HG03095 (cell line): ENCODE data around the gene PSMB10.
"Not testable (repeated sequence)": the region's sequence is repeated elsewhere in the genome, so short reads cannot be mapped to it uniquely, and the experiment has no call there.

Experiments used
- ATAC-seq: cut with Tn5 transposase; IDR thresholded peaks from one replicate; pipeline ENCODE4 v1.9.1; 2021; ENCODE audit warnings: moderate library complexity; ENCODE audit not compliant: unreplicated experiment

PSMB10 gene

DNA sequence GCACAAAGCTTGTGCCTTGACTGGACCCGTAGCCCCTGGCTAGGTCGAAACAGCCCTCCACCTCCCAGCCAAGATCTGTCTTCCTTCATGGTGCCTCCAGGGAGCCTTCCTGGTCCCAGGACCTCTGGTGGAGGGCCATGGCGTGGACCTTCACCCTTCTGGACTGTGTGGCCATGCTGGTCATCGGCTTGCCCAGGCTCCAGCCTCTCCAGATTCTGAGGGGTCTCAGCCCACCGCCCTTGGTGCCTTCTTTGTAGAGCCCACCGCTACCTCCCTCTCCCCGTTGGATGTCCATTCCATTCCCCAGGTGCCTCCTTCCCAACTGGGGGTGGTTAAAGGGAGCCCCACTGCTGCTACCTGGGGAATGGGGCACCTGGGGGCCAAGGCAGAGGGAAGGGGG lies 8.5 kb downstream of the PSMB10 start:
- no peak for ATAC-seq

DNA sequence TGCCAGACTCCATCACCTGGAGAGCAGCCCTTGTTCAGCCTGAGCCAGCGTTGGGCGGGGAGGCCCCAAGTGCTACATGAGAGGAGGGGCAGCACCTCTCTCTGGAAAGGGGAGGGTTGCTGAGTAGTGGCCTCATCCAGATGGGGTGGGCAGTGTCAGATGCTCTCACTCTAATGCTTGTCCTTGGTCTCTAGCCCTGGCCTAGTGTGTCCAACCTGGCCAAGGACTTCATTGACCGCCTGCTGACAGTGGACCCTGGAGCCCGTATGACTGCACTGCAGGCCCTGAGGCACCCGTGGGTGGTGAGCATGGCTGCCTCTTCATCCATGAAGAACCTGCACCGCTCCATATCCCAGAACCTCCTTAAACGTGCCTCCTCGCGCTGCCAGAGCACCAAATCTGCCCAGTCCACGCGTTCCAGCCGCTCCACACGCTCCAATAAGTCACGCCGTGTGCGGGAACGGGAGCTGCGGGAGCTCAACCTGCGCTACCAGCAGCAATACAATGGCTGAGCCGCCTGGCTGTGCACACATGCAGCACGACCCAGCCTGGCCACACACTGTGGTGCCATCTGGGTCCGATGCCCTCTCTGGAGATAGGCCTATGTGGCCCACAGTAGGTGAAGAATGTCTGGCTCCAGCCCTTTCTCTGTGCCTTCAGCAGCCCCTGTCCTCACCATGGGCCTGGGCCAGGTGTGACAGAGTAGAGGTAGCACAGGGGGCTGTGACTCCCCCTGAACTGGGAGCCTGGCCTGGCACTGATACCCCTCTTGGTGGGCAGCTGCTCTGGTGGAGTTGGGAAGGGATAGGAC lies 9.3 kb downstream of the PSMB10 start:
- ATAC-seq: no peak

DNA sequence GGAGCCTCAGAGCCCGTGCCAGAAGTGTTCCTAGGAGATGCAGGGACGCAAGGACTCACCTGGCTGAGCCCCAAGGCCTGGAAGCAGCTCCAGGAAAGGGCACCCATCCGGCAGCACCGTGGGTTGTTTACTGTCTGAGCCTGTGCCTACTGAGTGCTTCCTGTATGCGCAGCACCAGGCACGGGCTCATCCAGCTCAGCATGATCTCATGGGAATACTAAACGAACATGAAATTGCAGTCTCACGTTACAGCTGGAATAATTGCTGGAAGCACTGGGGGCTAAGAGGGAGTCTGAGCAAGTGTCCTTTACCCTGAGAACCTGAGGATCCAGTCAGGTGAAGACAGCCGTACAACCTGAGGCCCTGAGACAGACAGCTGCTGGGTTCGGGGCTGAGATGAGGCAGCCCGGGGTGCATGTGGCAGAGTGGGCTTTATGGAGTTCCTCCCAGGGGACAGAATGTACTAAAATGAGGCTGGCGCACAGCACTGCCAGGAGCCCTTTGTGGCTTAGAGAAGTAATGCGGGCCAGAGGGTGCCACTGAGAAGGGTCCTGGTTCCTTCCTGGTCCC lies 10.4 kb downstream of the PSMB10 start:
- ATAC-seq: no peak

DNA sequence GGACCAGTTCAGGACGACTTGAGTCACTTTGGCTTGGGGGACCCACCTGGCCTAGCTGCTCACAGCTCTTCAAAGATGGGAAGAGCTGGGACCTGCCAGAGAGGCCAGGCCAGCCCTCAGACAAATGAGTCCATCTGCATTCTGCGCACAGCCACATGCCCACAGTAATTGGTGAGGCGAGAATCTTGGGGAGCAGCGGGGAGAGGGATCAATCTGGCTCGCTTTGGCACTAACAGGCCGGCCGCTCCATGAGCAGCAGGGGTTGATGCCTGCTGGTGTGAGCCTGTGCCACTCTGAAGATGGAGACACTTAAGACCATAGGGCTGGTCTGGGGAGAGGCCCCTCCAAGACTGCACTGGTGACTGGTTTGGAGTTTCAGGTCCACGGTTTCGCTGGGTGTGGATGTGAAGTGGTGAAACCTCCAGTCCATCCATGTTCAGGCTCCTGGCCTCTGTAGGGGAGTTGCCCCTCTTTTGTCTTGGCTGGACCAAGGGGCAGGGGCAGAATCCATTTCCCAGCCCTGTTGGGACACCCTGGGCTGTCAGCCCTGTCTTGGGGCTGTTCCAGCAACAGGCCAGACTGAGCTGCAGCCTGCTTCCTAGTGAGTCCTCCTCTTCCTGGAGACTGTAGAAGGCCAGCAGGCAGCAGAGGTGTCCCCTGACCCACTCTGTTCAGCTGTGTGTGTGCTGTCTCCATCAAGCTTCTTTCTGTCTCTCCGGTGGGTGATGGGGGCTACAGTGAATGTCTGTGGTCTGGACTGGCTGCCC lies 12.3 kb downstream of the PSMB10 start:
- no peak for ATAC-seq

DNA sequence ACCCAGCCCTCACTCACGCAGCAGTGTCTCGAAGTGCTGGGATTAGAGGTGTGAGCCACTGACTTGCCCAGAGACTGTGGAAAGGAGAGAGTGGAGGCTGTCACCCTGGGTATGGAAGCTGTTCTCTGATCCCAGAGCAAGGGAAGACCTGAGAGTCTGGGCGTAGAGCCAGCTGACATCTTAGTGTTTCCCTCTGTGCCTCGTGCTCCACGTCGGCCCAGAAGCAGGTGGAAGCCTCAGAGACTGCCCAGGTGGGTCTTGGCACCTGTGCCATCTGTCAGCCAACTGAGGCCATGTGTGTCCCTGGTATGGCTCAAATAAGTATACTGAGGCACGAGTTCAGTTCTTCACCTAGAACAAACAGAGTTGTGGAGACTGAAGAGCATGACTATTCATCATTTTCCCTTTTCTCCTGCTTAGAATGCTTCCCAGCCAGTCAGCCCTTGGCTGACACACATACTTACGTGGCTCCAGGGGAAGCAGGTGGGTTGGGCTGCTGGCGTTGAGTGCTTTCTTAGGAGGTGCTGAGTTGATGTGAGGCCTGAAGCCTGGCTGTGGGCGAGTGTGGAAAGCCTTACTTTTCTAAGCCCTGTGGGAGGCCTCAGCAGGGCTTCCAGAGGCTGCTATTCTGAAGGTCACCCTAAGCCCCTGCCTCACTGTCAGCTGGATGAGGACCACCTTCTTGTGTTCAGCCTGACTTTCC lies 13.1 kb downstream of the PSMB10 start:
- no peak for ATAC-seq

DNA sequence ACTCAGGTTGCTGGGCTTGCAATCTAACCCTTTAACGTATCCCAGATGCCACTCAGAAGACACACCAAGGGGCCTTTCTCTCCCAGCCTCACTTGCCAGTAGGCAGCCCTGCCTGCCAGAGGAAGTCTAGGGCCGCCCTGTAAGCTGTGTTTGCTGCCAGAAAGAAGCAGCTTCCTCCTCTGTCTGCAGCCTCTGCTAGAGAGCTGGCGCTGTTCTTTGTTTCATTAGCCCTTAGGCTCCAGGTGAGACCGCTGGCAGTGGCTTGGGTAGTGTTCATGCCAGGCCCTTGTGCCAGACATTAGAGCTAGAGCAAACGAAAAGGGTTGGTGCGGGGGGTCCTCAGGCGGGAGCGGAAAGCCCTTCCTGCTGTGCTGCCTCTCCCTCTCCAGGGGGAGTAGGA lies 13.9 kb downstream of the PSMB10 start:
- no peak for ATAC-seq

DNA sequence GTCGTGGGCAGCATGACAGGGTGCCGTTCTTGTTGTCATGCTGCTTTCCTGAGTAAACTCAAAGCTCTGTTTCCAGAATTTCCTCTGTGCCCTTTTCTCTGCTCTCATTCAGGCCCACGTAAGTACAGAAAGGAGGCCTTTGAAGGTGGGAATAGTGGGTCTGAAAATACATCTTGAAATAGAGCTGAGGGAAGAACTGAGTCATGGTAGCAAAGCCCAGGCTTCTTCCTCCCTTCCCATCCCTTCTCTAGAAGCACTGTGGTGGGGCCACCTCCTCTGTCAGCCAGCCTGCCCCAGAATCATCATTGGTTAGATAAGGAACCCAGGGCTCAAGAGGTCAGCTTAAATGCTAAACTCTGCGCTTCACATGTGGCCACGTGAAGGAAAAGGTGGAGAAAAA lies 14.4 kb downstream of the PSMB10 start:
- ATAC-seq: no peak

DNA sequence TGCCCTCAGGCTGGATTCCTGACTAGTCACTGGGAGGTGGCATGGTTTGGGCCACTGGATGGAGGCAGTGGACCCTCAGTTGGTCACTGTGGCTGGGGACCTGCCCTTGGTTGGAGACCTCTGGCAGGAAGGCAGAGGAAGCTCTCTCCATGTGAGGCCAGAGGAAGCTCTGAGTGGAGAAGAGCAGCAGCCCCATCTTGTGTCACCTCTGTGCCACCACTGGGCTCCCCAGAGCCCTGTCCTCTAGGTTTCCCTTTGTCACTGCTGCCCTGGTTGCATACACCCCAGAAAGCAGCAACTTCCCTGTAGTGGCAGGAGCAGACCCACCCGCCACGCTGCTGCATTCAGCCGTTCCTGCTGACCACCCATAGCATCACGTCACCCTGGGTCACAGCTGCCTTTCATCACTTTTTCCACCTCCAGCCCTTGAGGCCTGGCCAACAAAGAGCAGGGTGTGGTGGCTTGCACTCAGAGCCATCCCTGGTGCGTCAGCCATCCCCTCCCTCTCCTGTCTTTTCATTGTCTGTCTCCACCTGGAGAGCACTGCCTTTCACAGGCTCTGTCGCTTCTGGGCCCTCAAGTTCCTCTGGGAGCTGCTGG lies 16.9 kb downstream of the PSMB10 start:
- no peak for ATAC-seq

DNA sequence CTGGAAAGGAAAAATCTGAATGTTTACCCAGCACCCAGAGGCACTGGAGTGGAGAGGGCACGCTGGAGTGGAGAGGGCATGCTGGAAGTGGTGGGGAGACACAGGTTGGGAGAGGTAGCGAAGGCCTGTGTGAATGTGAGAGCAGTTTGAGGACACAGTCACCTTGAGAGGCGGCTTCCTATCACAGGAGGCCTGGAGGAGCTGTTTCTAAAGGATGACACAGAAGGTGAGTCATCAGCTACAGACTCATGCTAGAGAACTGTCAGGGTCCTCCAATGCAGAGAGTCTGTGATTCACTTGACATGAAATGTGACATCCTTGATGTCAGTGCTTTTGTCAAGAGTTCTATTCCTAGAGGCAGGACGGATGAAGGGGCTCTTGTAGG lies 18.8 kb downstream of the PSMB10 start:
- no peak for ATAC-seq

DNA sequence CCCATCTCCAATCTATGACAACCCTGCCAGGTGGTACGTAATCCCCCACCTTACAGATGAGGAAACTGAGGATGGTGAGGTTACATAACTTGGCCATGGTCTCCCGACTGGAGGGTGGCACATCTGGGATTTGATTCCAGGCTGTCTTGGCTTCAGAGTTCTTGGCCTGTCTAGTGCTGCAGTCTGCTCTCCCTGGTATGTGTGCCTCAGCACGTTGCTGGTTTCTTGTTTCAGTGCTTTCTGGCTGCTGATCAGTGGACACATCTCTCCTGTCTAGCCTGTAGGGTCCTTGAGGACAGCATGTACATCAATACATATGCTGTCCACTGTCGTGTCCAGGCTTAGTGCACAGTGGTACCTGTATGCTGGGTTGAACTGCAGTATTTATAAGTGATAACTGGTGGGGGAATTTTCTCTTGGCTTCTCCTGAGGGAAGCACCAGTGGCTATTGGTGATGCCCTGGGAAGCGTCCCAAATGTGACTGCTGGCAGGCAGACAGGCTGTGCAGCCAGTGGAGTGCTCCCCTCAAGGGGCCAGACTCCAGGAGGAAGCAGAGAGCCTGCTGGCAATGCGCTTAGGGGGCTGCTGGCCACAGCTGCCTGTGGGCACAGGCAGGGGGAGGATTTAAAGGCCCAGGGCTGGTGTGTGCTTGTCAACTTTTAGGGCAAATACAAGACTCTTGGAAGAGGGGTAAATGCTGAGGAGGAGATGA lies 19.4 kb downstream of the PSMB10 start:
- no peak for ATAC-seq

DNA sequence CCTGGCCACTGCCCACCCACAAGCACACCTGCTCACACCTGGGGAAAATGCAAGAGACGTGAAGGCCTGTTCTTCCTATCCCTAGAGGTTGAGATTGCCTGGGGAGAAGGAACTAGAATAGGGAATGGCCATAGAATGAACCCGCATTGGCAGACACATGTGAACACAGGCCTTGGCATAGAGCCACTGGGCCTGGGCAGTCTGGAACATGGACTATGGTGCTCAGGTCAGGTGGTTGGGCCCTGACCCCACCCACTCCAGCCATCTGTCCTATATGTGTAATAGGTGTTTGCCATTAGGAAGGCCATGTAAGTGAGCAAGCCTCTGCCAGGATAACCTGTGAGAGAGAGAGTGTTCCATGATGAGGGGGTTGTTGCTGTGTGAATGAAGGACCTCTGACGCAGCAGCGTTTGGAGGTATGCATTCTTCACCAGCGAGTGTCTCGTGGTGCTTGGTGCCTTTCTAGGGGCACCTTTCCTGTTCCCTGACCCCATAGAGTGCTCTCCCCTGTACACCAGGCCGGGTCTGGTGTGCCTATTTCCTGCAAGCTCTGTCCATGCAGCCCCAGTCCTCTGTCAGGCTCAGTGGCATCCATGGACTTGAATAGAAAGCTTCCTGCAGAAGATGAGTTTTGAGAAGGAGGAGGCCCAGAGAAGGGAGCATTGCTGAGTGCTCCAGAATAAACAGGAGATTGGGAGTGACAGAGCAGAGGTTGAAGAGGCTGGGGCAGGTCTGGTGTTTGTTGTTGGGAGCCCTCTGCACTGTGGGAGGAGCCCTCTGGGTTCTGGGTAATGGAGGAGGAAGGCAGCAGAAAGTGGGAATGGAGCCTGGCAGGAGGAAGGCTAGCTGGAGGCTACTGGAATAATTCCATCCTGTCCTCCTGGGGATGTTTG lies 20.6 kb downstream of the PSMB10 start:
- ATAC-seq: no peak

DNA sequence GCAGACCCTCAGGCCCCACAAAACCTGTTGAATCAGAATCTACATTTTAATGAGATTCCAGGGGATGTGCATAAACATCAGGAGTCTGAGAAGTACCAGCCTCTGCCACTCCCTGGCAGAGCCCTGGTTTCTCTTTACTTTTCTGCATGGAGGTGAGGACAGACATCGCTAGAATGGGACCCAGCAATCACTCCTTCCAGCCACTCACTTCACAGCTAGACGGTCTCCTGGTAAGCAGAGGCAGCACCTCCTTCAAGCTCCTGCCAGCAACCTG lies 21.2 kb downstream of the PSMB10 start:
- ATAC-seq: not testable (repeated sequence)

DNA sequence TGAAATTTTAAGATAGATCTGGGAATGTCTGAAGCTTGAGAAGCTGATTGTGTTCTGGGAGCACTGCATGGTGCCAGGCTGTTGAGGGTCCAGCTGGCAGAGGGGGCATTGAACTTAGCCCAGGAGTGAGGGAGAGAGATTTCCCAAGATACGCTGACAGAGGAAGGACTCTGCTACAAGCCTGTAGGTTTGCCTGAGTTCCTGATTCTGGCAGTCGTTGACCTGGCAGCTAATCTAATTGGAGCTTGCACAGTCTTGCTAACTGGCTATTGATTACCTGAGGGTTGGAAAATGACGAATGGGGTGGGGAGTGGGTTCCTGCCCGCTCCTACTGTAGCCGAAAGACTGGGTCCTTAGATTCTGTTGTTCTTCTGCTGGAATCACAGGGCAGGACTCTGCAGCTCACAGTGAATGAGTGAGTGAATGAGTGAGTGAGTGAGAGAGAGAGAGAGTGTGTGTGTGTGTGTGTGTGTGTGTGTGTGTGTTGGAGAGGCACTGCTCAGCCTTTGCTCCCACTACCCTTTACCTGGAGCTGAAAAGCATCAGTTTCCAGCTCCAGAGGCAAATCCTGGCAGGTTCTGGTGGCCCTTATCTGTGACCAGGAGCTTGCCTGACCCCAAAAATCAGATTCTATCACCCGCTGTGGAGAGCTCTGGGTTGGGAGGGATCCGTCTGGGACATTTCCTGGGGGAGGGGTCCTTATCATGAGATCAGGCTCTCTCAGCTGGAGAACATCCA lies 21.7 kb downstream of the PSMB10 start:
- ATAC-seq: no peak

DNA sequence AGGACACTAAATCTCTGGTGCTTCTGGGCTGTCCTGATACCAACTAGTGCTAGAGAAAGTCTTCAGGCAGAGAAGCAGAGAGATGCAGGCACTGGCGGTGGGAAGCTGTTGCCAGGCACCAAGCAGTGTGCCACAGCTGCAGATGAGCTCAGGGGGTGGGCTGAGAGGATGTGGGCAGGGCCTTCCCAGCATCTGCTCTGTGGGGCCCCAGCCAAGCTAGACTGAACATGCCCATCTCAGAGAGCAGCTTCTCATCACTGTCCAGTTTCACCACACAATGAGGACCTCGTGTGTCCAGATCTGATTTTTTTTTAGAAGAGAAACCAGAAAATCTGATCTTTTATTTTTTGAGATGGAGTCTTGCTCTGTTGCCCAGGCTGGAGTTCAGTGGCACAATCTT lies 26.5 kb downstream of the PSMB10 start:
- ATAC-seq: no peak

DNA sequence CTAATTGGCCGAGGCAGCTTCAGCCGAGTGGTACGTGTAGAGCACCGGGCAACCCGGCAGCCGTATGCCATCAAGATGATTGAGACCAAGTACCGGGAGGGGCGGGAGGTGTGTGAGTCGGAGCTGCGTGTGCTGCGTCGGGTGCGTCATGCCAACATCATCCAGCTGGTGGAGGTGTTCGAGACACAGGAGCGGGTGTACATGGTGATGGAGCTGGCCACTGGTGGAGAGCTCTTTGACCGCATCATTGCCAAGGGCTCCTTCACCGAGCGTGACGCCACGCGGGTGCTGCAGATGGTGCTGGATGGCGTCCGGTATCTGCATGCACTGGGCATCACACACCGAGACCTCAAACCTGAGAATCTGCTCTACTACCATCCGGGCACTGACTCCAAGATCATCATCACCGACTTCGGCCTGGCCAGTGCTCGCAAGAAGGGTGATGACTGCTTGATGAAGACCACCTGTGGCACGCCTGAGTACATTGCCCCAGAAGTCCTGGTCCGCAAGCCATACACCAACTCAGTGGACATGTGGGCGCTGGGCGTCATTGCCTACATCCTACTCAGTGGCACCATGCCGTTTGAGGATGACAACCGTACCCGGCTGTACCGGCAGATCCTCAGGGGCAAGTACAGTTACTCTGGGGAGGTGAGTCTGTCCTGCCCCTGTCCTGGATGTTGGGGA lies 27.5 kb downstream of the PSMB10 start:
- no peak for ATAC-seq

DNA sequence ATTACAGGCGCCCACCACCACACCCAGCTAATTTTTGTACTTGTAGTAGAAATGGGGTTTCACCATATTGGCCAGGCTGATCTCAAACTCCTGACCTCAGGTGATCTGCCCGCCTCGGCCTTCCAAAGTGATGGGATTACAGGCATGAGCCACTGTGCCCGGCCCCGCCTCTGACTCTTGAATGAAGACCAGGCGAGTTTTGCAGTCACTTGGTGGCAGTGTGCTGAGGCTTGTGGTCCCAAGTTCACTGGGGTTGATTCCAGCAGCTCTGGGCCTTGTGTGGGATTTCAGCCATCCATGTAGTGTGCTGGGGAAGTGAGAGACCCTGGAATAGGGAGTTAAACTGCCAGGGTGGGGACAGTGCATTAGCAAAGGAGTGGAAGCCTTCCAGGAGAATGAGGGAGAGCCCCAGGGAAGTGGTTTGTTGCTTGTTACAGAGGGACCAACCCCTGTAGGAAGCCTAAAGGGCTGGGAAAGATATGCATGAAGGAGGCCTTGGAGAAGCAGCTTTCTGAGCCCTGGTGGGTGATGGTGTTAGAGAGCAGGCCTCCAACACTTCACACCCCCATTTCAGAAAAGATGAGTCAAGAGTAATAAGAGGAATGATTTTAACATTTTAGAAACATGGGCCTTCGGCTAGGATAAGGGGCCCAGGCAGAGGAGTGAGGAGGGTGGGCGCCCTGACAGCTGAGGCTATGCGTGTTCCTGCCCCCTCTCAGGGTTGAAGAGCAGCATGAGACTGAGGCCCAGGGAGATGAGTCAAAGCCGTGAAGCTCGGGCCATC lies 29.1 kb downstream of the PSMB10 start:
- no peak for ATAC-seq

DNA sequence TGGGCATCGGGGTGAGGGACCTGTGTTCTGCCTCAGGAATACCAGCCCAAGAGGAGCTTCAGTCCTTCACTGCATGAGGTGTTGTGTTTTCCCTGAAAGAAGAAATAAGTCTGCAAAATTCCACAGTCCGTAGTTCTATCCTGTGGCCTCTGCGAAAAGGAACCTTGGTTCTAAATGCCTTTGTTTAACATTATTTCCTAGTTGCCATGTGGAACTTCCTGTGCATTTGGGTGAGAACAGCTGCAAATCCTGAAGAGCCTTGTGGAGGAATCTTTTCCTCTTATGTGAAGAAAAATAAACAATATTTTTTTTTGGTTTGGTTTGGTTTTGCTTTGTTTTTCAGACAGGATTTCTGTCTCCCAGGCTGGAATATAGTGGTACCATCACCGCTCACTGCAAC lies 33.8 kb downstream of the PSMB10 start:
- no peak for ATAC-seq

DNA sequence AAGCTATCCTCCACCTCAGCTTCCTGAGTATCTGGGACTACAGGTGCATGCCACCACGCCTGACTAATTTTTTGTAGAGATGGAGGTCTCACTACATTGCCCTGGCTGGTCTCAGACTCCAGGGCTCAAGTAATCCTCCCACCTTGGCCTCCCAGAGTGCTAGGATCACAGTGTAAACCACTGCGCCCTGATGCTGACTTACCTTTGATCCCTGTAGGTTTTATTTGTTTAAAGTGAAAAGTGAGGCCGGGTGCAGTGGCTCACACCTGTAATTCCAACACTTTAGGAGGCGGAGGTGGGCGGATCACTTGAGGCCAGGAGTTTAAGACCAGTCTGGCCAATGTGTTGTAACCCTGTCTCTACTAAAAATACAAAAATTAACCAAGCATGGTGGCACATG lies 34.9 kb downstream of the PSMB10 start:
- no peak for ATAC-seq
